Measurements from ENCODE around the gene ZNF320. TPM values are rescaled to one million over a fixed set of nuclear protein-coding genes. Genes with fewer than 3 reads are reported as not detected.
A peak's percentile ranks its signal among the peaks of the same experiment; 100 is the strongest.

ZNF320 gene
- total and polyA plus RNA-seq, 9 of the 15 experiments (the other 6 are each of a cell fraction or from before 2014, with no cell fraction given): 5.4 to 25.6 (median 11.7) TPM

DNA sequence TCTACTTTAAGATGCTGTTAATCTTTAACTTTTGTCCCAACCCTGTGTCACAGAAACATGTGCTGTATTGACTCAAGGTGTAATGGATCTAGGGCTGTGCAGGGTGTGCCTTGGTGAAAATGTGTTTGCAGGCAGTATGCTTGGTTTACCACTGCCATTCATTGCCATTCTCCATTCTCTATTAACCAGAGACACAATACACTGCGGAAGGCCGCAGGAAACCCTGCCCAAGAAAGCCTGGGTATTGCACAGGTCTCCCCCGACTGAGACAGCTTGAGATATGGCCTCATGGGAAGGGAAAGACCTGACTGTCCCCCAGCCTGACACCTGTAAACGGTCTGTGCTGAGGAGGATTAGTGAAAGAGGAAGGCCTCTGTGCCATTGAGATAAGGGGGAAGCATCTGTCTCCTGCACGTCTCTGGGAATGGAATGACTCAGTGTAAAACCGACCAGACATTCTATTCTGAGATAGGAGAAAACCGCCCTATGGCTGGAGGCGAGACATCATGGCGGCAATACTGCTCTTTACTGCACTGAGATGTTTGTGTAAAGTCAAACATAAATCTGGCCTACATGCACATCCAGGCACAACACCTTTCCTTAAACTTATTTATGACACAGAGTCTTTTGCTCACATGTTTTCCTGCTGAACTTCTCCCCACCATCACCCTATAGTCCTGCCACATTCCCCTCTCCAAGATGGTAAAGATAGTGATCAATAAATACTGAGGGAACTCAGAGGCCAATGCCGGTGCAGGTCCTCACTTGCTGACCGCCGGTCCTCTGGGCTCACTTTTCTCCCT lies 38.9 kb upstream of the ZNF320 start (continued):
- TF ChIP-seq, protein P1, sequence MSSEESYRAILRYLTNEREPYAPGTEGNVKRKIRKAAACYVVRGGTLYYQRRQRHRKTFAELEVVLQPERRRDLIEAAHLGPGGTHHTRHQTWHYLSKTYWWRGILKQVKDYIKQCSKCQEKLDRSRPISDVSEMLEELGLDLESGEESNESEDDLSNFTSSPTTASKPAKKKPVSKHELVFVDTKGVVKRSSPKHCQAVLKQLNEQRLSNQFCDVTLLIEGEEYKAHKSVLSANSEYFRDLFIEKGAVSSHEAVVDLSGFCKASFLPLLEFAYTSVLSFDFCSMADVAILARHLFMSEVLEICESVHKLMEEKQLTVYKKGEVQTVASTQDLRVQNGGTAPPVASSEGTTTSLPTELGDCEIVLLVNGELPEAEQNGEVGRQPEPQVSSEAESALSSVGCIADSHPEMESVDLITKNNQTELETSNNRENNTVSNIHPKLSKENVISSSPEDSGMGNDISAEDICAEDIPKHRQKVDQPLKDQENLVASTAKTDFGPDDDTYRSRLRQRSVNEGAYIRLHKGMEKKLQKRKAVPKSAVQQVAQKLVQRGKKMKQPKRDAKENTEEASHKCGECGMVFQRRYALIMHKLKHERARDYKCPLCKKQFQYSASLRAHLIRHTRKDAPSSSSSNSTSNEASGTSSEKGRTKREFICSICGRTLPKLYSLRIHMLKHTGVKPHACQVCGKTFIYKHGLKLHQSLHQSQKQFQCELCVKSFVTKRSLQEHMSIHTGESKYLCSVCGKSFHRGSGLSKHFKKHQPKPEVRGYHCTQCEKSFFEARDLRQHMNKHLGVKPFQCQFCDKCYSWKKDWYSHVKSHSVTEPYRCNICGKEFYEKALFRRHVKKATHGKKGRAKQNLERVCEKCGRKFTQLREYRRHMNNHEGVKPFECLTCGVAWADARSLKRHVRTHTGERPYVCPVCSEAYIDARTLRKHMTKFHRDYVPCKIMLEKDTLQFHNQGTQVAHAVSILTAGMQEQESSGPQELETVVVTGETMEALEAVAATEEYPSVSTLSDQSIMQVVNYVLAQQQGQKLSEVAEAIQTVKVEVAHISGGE (CRISPR knock-in tag; IDR thresholded peaks at IDR 0.05): peak in 1 of 3 experiments; percentile 89; a peak in 2 of 6 replicates
- TF ChIP-seq, protein P2, sequence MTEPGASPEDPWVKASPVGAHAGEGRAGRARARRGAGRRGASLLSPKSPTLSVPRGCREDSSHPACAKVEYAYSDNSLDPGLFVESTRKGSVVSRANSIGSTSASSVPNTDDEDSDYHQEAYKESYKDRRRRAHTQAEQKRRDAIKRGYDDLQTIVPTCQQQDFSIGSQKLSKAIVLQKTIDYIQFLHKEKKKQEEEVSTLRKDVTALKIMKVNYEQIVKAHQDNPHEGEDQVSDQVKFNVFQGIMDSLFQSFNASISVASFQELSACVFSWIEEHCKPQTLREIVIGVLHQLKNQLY (CRISPR knock-in tag; conservative IDR thresholded peaks at IDR 0.05): no peak
- TF ChIP-seq, protein P3, sequence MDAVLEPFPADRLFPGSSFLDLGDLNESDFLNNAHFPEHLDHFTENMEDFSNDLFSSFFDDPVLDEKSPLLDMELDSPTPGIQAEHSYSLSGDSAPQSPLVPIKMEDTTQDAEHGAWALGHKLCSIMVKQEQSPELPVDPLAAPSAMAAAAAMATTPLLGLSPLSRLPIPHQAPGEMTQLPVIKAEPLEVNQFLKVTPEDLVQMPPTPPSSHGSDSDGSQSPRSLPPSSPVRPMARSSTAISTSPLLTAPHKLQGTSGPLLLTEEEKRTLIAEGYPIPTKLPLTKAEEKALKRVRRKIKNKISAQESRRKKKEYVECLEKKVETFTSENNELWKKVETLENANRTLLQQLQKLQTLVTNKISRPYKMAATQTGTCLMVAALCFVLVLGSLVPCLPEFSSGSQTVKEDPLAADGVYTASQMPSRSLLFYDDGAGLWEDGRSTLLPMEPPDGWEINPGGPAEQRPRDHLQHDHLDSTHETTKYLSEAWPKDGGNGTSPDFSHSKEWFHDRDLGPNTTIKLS (IDR thresholded peaks at IDR 0.05; ENCODE audit: borderline replicate concordance, low read depth): peak; percentile 52; the same call in 1 of the 2 replicates
- TF ChIP-seq ZNF124 (CRISPR knock-in tag; IDR thresholded peaks at IDR 0.05): no peak
- TF ChIP-seq TAF7 (tag; IDR thresholded peaks at IDR 0.05): peak; percentile 38; the same call in 1 of the 2 replicates
- TF ChIP-seq HMGN3 (IDR thresholded peaks at IDR 0.05; ENCODE audit: borderline replicate concordance, extremely low read depth, insufficient read length, low read depth, low read length): peak; percentile 85
- no peak for TF ChIP-seq ZNF384 (IDR thresholded peaks at IDR 0.05; ENCODE audit: low read depth, low read length)
- TF ChIP-seq, protein P4, sequence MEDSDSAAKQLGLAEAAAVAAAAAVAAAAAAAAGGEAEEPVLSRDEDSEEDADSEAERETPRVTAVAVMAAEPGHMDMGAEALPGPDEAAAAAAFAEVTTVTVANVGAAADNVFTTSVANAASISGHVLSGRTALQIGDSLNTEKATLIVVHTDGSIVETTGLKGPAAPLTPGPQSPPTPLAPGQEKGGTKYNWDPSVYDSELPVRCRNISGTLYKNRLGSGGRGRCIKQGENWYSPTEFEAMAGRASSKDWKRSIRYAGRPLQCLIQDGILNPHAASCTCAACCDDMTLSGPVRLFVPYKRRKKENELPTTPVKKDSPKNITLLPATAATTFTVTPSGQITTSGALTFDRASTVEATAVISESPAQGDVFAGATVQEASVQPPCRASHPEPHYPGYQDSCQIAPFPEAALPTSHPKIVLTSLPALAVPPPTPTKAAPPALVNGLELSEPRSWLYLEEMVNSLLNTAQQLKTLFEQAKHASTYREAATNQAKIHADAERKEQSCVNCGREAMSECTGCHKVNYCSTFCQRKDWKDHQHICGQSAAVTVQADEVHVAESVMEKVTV (CRISPR knock-in tag; IDR thresholded peaks at IDR 0.05): no peak
- 0 out of 2 replicates have a peak, but pooled peaks have one; percentile 71 for TF ChIP-seq PTBP1 (IDR thresholded peaks at IDR 0.05; ENCODE audit: low read depth, low read length)
- TF ChIP-seq ZNF766 (CRISPR knock-in tag; conservative IDR thresholded peaks at IDR 0.05): peak; percentile 97
- TF ChIP-seq SMARCA4 (IDR thresholded peaks at IDR 0.05): peak; percentile 98
- TF ChIP-seq POU5F1 (IDR thresholded peaks at IDR 0.05; ENCODE audit: borderline replicate concordance, low read depth, low read length, partially characterized antibody): no peak
- TF ChIP-seq CHD2 (IDR thresholded peaks at IDR 0.05; ENCODE audit: low read depth, low read length): no peak
- peak; percentile 35 to 85 (median 44) for TF ChIP-seq YY1 (IDR thresholded peaks at IDR 0.05; ENCODE audit: borderline replicate concordance in 1 of 3, control insufficient read depth in 1 of 3, extremely low read depth in 1 of 3, insufficient read depth in 3 of 3, insufficient read length in 1 of 3, insufficient replicate concordance in 2 of 3, low read depth in 1 of 3, low read length in 2 of 3)

Measured in K562 (cell line).